HEK293T (cell line): ENCODE measurements around the gene PIWIL1.

ENCODE experiments used
- BHLHE40 ChIP-seq: fragments of 450-650 bp; IDR thresholded peaks from 2 replicates; pipeline ENCODE4 v1.6.1; 2016; ENCODE audit warnings: mild to moderate bottlenecking, moderate library complexity, borderline replicate concordance
- FOXA1 ChIP-seq: fragments of 450-650 bp; IDR thresholded peaks from 2 replicates; pipeline ENCODE4 v1.6.1; 2016; ENCODE audit warnings: mild to moderate bottlenecking
- FOXK2 ChIP-seq: fragments of 450-650 bp; IDR thresholded peaks from 2 replicates; pipeline ENCODE4 v1.6.1; 2016; ENCODE audit warnings: mild to moderate bottlenecking
- TARDBP ChIP-seq: fragments of 450-650 bp; IDR thresholded peaks from 2 replicates; pipeline ENCODE4 v1.6.1; 2016

- TF ChIP-seq BHLHE40: no peak
- TF ChIP-seq FOXK2: no peak
- no peak for TF ChIP-seq FOXA1
- TF ChIP-seq TARDBP: no peak
Observed at GRCh38 chr12:130385193-130385592, 47.5 kb downstream of the PIWIL1 start.
